HG03139 (cell line): ENCODE results near the gene PLCL2.

Source experiments
- ATAC-seq: cut with Tn5 transposase; IDR thresholded peaks from one replicate; pipeline ENCODE4 v1.9.1; 2021; ENCODE audit not compliant: unreplicated experiment

Gene PLCL2

GRCh38 chr3:16913264-16913580 is 28.5 kb downstream of the PLCL2 start:
- ATAC-seq: no peak

- no peak for ATAC-seq
These were observed 32.1 kb downstream of the PLCL2 start for GRCh38 chr3:16916840-16917239.

GRCh38 chr3:16917256-16917935 is 32.6 kb downstream of the PLCL2 start:
- ATAC-seq: no peak

- no peak for ATAC-seq
These were observed 33.4 kb downstream of the PLCL2 start for GRCh38 chr3:16917980-16918682.

- no peak for ATAC-seq
These were observed 33.9 kb downstream of the PLCL2 start for GRCh38 chr3:16918683-16919025.

- no peak for ATAC-seq
These were observed 38.4 kb downstream of the PLCL2 start for GRCh38 chr3:16923112-16923511.

- ATAC-seq: no peak
These were observed 42.7 kb downstream of the PLCL2 start for GRCh38 chr3:16927485-16927884.

GRCh38 chr3:16928386-16929132 is 43.8 kb downstream of the PLCL2 start:
- no peak for ATAC-seq

GRCh38 chr3:16929311-16929710 is 44.6 kb downstream of the PLCL2 start:
- ATAC-seq: no peak

- peak; percentile 42 for ATAC-seq
These were observed 48.1 kb downstream of the PLCL2 start for GRCh38 chr3:16932877-16933276.

GRCh38 chr3:16935781-16936180 is 51.0 kb downstream of the PLCL2 start:
- ATAC-seq: no peak

GRCh38 chr3:16936233-16936632 is 51.5 kb downstream of the PLCL2 start:
- ATAC-seq: no peak

- no peak for ATAC-seq
These were observed 52.0 kb downstream of the PLCL2 start for GRCh38 chr3:16936676-16937230.

- ATAC-seq: no peak
These were observed 52.6 kb downstream of the PLCL2 start for GRCh38 chr3:16937326-16937845.

GRCh38 chr3:16940769-16941700 is 56.3 kb downstream of the PLCL2 start:
- no peak for ATAC-seq

GRCh38 chr3:16942955-16943354 is 58.2 kb downstream of the PLCL2 start:
- ATAC-seq: no peak

GRCh38 chr3:16943857-16944256 is 59.1 kb downstream of the PLCL2 start:
- no peak for ATAC-seq

- ATAC-seq: no peak
These were observed 59.6 kb downstream of the PLCL2 start for GRCh38 chr3:16944356-16944755.

GRCh38 chr3:16945330-16945729 is 60.6 kb downstream of the PLCL2 start:
- no peak for ATAC-seq

GRCh38 chr3:16950282-16950681 is 65.5 kb downstream of the PLCL2 start:
- ATAC-seq: no peak

- ATAC-seq: no peak
These were observed 66.1 kb downstream of the PLCL2 start for GRCh38 chr3:16950845-16951244.
